ENCODE measurements around the gene PIGA. TPM values are rescaled to one million over a fixed set of nuclear protein-coding genes. Genes with fewer than 3 reads are reported as not detected.

The PIGA gene
- total RNA-seq (2021): 13.5 and 13.9 TPM in 2 replicates
- long read RNA-seq, transcript PIGA-201 (6 exons, 3,652 nt): major isoform, 9 of 24 reads
- long read RNA-seq, partial matches to known transcripts: 1 of 24 reads
- long read RNA-seq, other reads (novel, unspliced or antisense): 4 of 24 reads

GRCh38 chrX:15335135-15336022, at the start of gene PIGA:
PIGA (minus strand) TSS chrX:15335523; CDS start chrX:15331930, 3,593 bp downstream.
- no peak within 1 kb of the TSS for H3K27ac ChIP-seq (ENCODE audit: insufficient read length, low read depth, low read length)
- peak within 1 kb of the TSS; percentile 92 to 93 for H3K4me3 Mint-ChIP-seq
- peak within 1 kb of the TSS; percentile 82 for H3K4me2 ChIP-seq (ENCODE audit: insufficient read depth, insufficient read length, low read length)
- peaks cover 0 to 9% (median 0%) of the 10 kb centered on the region in 3 experiments; a peak in 3 of 7 replicates for H3K36me3 Mint-ChIP-seq (ENCODE audit: insufficient read depth in 1 of 3, low read depth in 3 of 3)
- WGBS (ENCODE audit: extremely low coverage, insufficient read length, low lambda C conversion rate): no CpG with 5 or more reads among the region's 72 CpGs
- no peak within 1 kb of the TSS for H4K91ac ChIP-seq (ENCODE audit: insufficient read length, low read depth, low read length)
- H3K9me3 ChIP-seq (ENCODE audit: control insufficient read depth, low read depth, low read length): no peaks in the 10 kb centered on the region
- peak within 1 kb of the TSS; percentile 63 for H3K18ac ChIP-seq (ENCODE audit: insufficient read length, low read depth, low read length)
- H3K23me2 ChIP-seq (ENCODE audit: insufficient read length, low read depth, low read length, poor library complexity, severe bottlenecking): no peaks in the 10 kb centered on the region
- H3K4me1 ChIP-seq (ENCODE audit: insufficient read depth, low read length): no peaks in the 10 kb centered on the region
- no peak within 1 kb of the TSS for H2AK5ac ChIP-seq (ENCODE audit: insufficient read length, low read length)
- H4K8ac ChIP-seq (replicated peaks; ENCODE audit: insufficient read length, low read depth, low read length): no peak within 1 kb of the TSS
- H3K4ac ChIP-seq (ENCODE audit: low read depth, low read length): no peak within 1 kb of the TSS
- H2BK20ac ChIP-seq (ENCODE audit: low read depth, low read length, poor library complexity, severe bottlenecking): no peak within 1 kb of the TSS
- peak; percentile 97 for DNase-seq
- no peak within 1 kb of the TSS for H3K23ac ChIP-seq (ENCODE audit: insufficient read length, low read depth, low read length)
- H4K5ac ChIP-seq (ENCODE audit: insufficient read length, low read depth, low read length): no peak within 1 kb of the TSS
- H2BK5ac ChIP-seq (ENCODE audit: insufficient read length, low read length): no peak within 1 kb of the TSS
- no peak within 1 kb of the TSS for H3K56ac ChIP-seq (ENCODE audit: insufficient read length, low read depth, low read length)
- peak within 1 kb of the TSS; percentile 69 for H2BK120ac ChIP-seq (ENCODE audit: low read depth, low read length, poor library complexity, severe bottlenecking)
- no peak within 1 kb of the TSS for H2BK12ac ChIP-seq (ENCODE audit: insufficient read length, low read depth, low read length)
- peak within 1 kb of the TSS in 2 of 3 experiments; percentile 89 to 98; a peak in 3 of 7 replicates for H3K27ac Mint-ChIP-seq
- H3K27me3 Mint-ChIP-seq (ENCODE audit: low read depth): peaks cover 6% of the 10 kb centered on the region
- peak within 1 kb of the TSS; percentile 76 for H3K9ac ChIP-seq (ENCODE audit: extremely low read depth, insufficient read length, low read length)
- H3K14ac ChIP-seq (ENCODE audit: insufficient read depth, low read length): peak within 1 kb of the TSS; percentile 86
- no peaks in the 10 kb centered on the region for H3K79me2 ChIP-seq (ENCODE audit: insufficient read depth, low read length)
- no peaks in the 10 kb centered on the region for H4K20me1 ChIP-seq (ENCODE audit: control insufficient read depth, insufficient read depth, insufficient read length)
- H2BK15ac ChIP-seq (ENCODE audit: low read depth, low read length): no peak within 1 kb of the TSS
- H2AFZ ChIP-seq (ENCODE audit: low read length): no peak within 1 kb of the TSS
- H3K9me3 Mint-ChIP-seq: peaks cover 0 to 13% of the 10 kb centered on the region in 2 experiments
- no peak for TF ChIP-seq CTCF (conservative IDR thresholded peaks at IDR 0.05)
- H3T11ph ChIP-seq (ENCODE audit: low read length): no peak within 1 kb of the TSS
- H3K27me3 ChIP-seq (ENCODE audit: insufficient read depth, low read length): no peaks in the 10 kb centered on the region
- no peaks in the 10 kb centered on the region for H3K79me1 ChIP-seq (ENCODE audit: insufficient read depth, low read depth, low read length, poor library complexity, severe bottlenecking)
- H3K4me1 Mint-ChIP-seq: peaks cover 2 to 5% of the 10 kb centered on the region in 2 experiments; a peak in 2 of 4 replicates
